ENCODE data around the gene HSDL2.
"Not testable (repeated sequence)": the region's sequence is repeated elsewhere in the genome, so short reads cannot be mapped to it uniquely, and the experiment has no call there.

The HSDL2 gene

GRCh38 chr9:112378328-112379176 is 1.4 kb upstream of the HSDL2 start:
- Histone ChIP-seq H3K27ac (ENCODE audit: insufficient read depth, low read length, poor library complexity, severe bottlenecking) (peak overlapping the region; percentile 89), H3K36me3 (ENCODE audit: control insufficient read depth, insufficient read depth, low read length) (no peaks in the 10 kb centered on the region), H3K9me3 (ENCODE audit: control insufficient read depth, low read length) (no peaks in the 10 kb centered on the region), H3K4me1 (ENCODE audit: control insufficient read depth, insufficient read depth, low read length, poor library complexity, severe bottlenecking) (peaks cover 8% of the 10 kb centered on the region), H3K4me3 (ENCODE audit: insufficient read depth, low read depth, low read length, poor library complexity, severe bottlenecking) (peak overlapping the region; percentile 94), H3K27me3 (replicated peaks; ENCODE audit: control insufficient read depth, insufficient read depth, low read length, poor library complexity, severe bottlenecking) (no peaks in the 10 kb centered on the region)
- peak in 1 of 3 donors; percentile 0 for DNase-seq

GRCh38 chr9:112379177-112380101 is 469 bp upstream of the HSDL2 start:
- peak; percentile 95 to 98 (median 96) for DNase-seq
- Histone ChIP-seq H3K27me3 (replicated peaks; ENCODE audit: control insufficient read depth, insufficient read depth, low read length, poor library complexity, severe bottlenecking) (no peaks in the 10 kb centered on the region), H3K27ac (ENCODE audit: insufficient read depth, low read length, poor library complexity, severe bottlenecking) (peak overlapping the region; percentile 89), H3K9me3 (ENCODE audit: control insufficient read depth, low read length) (no peaks in the 10 kb centered on the region), H3K4me1 (ENCODE audit: control insufficient read depth, insufficient read depth, low read length, poor library complexity, severe bottlenecking) (peaks cover 8% of the 10 kb centered on the region), H3K36me3 (ENCODE audit: control insufficient read depth, insufficient read depth, low read length) (no peaks in the 10 kb centered on the region), H3K4me3 (ENCODE audit: insufficient read depth, low read depth, low read length, poor library complexity, severe bottlenecking) (peak overlapping the region; percentile 94)

GRCh38 chr9:112380825-112381221 is 915 bp downstream of the HSDL2 start:
- Histone ChIP-seq H3K27me3 (replicated peaks; ENCODE audit: control insufficient read depth, insufficient read depth, low read length, poor library complexity, severe bottlenecking) (no peaks in the 10 kb centered on the region), H3K4me3 (ENCODE audit: insufficient read depth, low read depth, low read length, poor library complexity, severe bottlenecking) (peak overlapping the region; percentile 94), H3K27ac (ENCODE audit: insufficient read depth, low read length, poor library complexity, severe bottlenecking) (no peak overlapping the region), H3K36me3 (ENCODE audit: control insufficient read depth, insufficient read depth, low read length) (no peaks in the 10 kb centered on the region), H3K9me3 (ENCODE audit: control insufficient read depth, low read length) (no peaks in the 10 kb centered on the region), H3K4me1 (ENCODE audit: control insufficient read depth, insufficient read depth, low read length, poor library complexity, severe bottlenecking) (peaks cover 8% of the 10 kb centered on the region)
- no peak for DNase-seq

GRCh38 chr9:112382066-112382465 is 2.2 kb downstream of the HSDL2 start:
- peaks cover 6% of the 10 kb centered on the region for H3K4me1 ChIP-seq (ENCODE audit: control insufficient read depth, insufficient read depth, low read length, poor library complexity, severe bottlenecking)
- no peaks in the 10 kb centered on the region for H3K27me3 ChIP-seq (replicated peaks; ENCODE audit: control insufficient read depth, insufficient read depth, low read length, poor library complexity, severe bottlenecking)
- H3K9me3 ChIP-seq (ENCODE audit: control insufficient read depth, low read length): no peaks in the 10 kb centered on the region
- H3K4me3 ChIP-seq (ENCODE audit: insufficient read depth, low read depth, low read length, poor library complexity, severe bottlenecking): no peak overlapping the region
- H3K36me3 ChIP-seq (ENCODE audit: control insufficient read depth, insufficient read depth, low read length): no peaks in the 10 kb centered on the region
- no peak for DNase-seq
- no peak overlapping the region for H3K27ac ChIP-seq (ENCODE audit: insufficient read depth, low read length, poor library complexity, severe bottlenecking)

GRCh38 chr9:112382501-112383364 is 2.8 kb downstream of the HSDL2 start:
- Histone ChIP-seq H3K27me3 (replicated peaks; ENCODE audit: control insufficient read depth, insufficient read depth, low read length, poor library complexity, severe bottlenecking) (no peaks in the 10 kb centered on the region), H3K36me3 (ENCODE audit: control insufficient read depth, insufficient read depth, low read length) (no peaks in the 10 kb centered on the region), H3K4me1 (ENCODE audit: control insufficient read depth, insufficient read depth, low read length, poor library complexity, severe bottlenecking) (peaks cover 3% of the 10 kb centered on the region), H3K9me3 (ENCODE audit: control insufficient read depth, low read length) (no peaks in the 10 kb centered on the region), H3K27ac (ENCODE audit: insufficient read depth, low read length, poor library complexity, severe bottlenecking) (no peak overlapping the region), H3K4me3 (ENCODE audit: insufficient read depth, low read depth, low read length, poor library complexity, severe bottlenecking) (no peak overlapping the region)
- no peak for DNase-seq

GRCh38 chr9:112384219-112384618 is 4.3 kb downstream of the HSDL2 start:
- Histone ChIP-seq H3K36me3 (ENCODE audit: control insufficient read depth, insufficient read depth, low read length) (no peaks in the 10 kb centered on the region), H3K27me3 (replicated peaks; ENCODE audit: control insufficient read depth, insufficient read depth, low read length, poor library complexity, severe bottlenecking) (no peaks in the 10 kb centered on the region), H3K27ac (ENCODE audit: insufficient read depth, low read length, poor library complexity, severe bottlenecking) (no peak overlapping the region), H3K4me1 (ENCODE audit: control insufficient read depth, insufficient read depth, low read length, poor library complexity, severe bottlenecking) (peaks cover 3% of the 10 kb centered on the region), H3K9me3 (ENCODE audit: control insufficient read depth, low read length) (no peaks in the 10 kb centered on the region), H3K4me3 (ENCODE audit: insufficient read depth, low read depth, low read length, poor library complexity, severe bottlenecking) (no peak overlapping the region)
- DNase-seq: no peak

GRCh38 chr9:112384690-112385089 is 4.8 kb downstream of the HSDL2 start:
- Histone ChIP-seq H3K36me3 (ENCODE audit: control insufficient read depth, insufficient read depth, low read length) (no peaks in the 10 kb centered on the region), H3K9me3 (ENCODE audit: control insufficient read depth, low read length) (no peaks in the 10 kb centered on the region), H3K4me1 (ENCODE audit: control insufficient read depth, insufficient read depth, low read length, poor library complexity, severe bottlenecking) (peaks cover 3% of the 10 kb centered on the region), H3K27me3 (replicated peaks; ENCODE audit: control insufficient read depth, insufficient read depth, low read length, poor library complexity, severe bottlenecking) (no peaks in the 10 kb centered on the region), H3K27ac (ENCODE audit: insufficient read depth, low read length, poor library complexity, severe bottlenecking) (no peak overlapping the region), H3K4me3 (ENCODE audit: insufficient read depth, low read depth, low read length, poor library complexity, severe bottlenecking) (no peak overlapping the region)
- no peak for DNase-seq

GRCh38 chr9:112387115-112387514 is 7.2 kb downstream of the HSDL2 start:
- no peak for DNase-seq
- Histone ChIP-seq H3K36me3 (ENCODE audit: control insufficient read depth, insufficient read depth, low read length) (no peaks in the 10 kb centered on the region), H3K27me3 (replicated peaks; ENCODE audit: control insufficient read depth, insufficient read depth, low read length, poor library complexity, severe bottlenecking) (no peaks in the 10 kb centered on the region), H3K9me3 (ENCODE audit: control insufficient read depth, low read length) (no peaks in the 10 kb centered on the region), H3K4me3 (ENCODE audit: insufficient read depth, low read depth, low read length, poor library complexity, severe bottlenecking) (no peak overlapping the region), H3K27ac (ENCODE audit: insufficient read depth, low read length, poor library complexity, severe bottlenecking) (no peak overlapping the region), H3K4me1 (ENCODE audit: control insufficient read depth, insufficient read depth, low read length, poor library complexity, severe bottlenecking) (no peaks in the 10 kb centered on the region)

- H3K4me3 ChIP-seq (ENCODE audit: insufficient read depth, low read depth, low read length, poor library complexity, severe bottlenecking); H3K36me3 ChIP-seq (ENCODE audit: control insufficient read depth, insufficient read depth, low read length); DNase-seq: not testable (repeated sequence)
Observed at GRCh38 chr9:112389897-112390296, 10.0 kb downstream of the HSDL2 start.

More at GRCh38 chr9:112389897-112390296, 10.0 kb downstream of the HSDL2 start:
- H3K9me3 ChIP-seq (ENCODE audit: control insufficient read depth, low read length); H3K27me3 ChIP-seq (replicated peaks; ENCODE audit: control insufficient read depth, insufficient read depth, low read length, poor library complexity, severe bottlenecking); H3K27ac ChIP-seq (ENCODE audit: insufficient read depth, low read length, poor library complexity, severe bottlenecking); H3K4me1 ChIP-seq (ENCODE audit: control insufficient read depth, insufficient read depth, low read length, poor library complexity, severe bottlenecking): not testable (repeated sequence)
